Calu3 (cell line): ENCODE data around the gene RFWD3. TPM values are rescaled to one million over a fixed set of nuclear protein-coding genes. Genes with fewer than 3 reads are reported as not detected.

Source experiments
- BruUV-seq: library from RNA; stranded (reverse); fragments of 400-500 nt; replicated peaks from 2 replicates; lab custom pipeline; 2021; lab: Mats Ljungman, UMichigan
- CTCF ChIA-PET: fragments of 300-600 bp; sonication (Branson Sonifier 250); formaldehyde crosslinking; loops from one replicate; lab custom pipeline; 2022; ENCODE audit warnings: antibody characterized with exemption; lab: Charles Lee
- DNase-seq: peaks from one replicate; pipeline ENCODE4 v3.0.0; 2022
- H3K27ac Mint-ChIP-seq: one replicate; pipeline ENCODE4 v1.8.0; 2022; ENCODE audit warnings: mixed read lengths; ENCODE audit not compliant: unreplicated experiment
- H3K27me3 Mint-ChIP-seq: one replicate; pipeline ENCODE4 v1.8.0; 2022; ENCODE audit warnings: mixed read lengths; ENCODE audit not compliant: unreplicated experiment
- H3K36me3 Mint-ChIP-seq: one replicate; pipeline ENCODE4 v1.8.0; 2022; ENCODE audit warnings: mild to moderate bottlenecking, moderate library complexity, mixed read lengths; ENCODE audit not compliant: insufficient read depth, unreplicated experiment
- H3K4me1 Mint-ChIP-seq: one replicate; pipeline ENCODE4 v1.8.0; 2022; ENCODE audit warnings: mild to moderate bottlenecking, low read depth, mixed read lengths; ENCODE audit not compliant: unreplicated experiment
- H3K4me3 Mint-ChIP-seq: one replicate; pipeline ENCODE4 v1.8.0; 2022; ENCODE audit warnings: mild to moderate bottlenecking, low read depth, moderate library complexity, mixed read lengths; ENCODE audit not compliant: unreplicated experiment
- H3K9me3 Mint-ChIP-seq: one replicate; pipeline ENCODE4 v1.8.0; 2022; ENCODE audit warnings: low read depth, mixed read lengths; ENCODE audit not compliant: unreplicated experiment
- intact Hi-C: fragments of 100-400 bp; cut with micrococcal nuclease; formaldehyde crosslinking; loops from one replicate; pipeline ENCODE4 v1.10.0; 2022; ENCODE audit not compliant: unreplicated experiment
- total RNA-seq: library from RNA; stranded (reverse); gene quantifications from 2 replicates; pipeline ENCODE4 v1.2.3, GENCODE V29; 2022
- TF ChIP-seq, protein P1 (sequence below): fragments of 200-600 bp; IDR thresholded peaks from one replicate; pipeline ENCODE4 v1.8.0; 2022; ENCODE audit warnings: antibody characterized with exemption; ENCODE audit not compliant: unreplicated experiment

The RFWD3 gene
- total RNA-seq, 1 experiment from 2014 or later, result 109 TPM

DNA sequence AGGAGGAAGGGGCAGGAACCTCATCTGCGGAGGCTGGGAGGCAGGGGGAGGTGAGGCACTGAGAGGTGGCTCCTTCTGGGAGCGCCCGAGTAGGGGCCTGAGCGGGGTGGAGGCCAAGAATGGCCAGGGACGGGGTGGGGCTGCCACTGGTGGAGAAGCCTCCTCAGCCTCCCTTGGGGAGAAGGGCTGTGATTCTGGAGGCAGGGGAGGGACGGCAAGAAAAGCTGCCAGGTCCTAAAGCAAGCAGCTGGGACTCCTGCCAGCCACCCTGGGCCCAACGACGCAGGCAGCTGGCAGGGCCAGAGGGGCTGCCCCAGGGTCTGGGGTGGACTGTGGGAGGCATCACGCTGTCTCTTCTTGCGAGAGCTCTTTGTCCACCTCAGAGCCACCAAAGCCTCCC is 46.6 kb upstream of the RFWD3 start:
- TSS peak; percentile 77 for BruUV-seq
- intact Hi-C loops, result no loop called here
- no peaks in the 10 kb centered on the region for H3K9me3 Mint-ChIP-seq

DNA sequence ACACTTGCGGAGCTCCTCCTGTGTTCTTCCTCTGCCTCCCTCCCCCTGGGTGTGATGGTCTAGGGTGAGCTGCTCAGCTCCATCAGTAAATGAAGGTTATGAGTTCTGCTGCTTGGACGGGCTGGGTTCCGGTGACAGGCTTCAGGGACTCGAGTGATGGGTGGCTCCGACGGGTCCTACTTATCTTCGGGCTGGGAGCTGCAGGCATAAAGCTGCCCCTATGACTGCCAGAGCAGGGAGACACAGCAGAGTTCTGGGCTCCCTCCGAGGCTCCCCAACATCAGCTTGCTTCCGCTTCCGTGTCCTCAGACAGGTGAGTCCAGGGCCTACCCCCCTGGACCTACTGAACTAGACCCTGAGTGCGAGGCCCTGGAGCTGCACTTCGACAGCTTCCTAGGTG is 45.3 kb upstream of the RFWD3 start:
- TF ChIP-seq, protein P1, sequence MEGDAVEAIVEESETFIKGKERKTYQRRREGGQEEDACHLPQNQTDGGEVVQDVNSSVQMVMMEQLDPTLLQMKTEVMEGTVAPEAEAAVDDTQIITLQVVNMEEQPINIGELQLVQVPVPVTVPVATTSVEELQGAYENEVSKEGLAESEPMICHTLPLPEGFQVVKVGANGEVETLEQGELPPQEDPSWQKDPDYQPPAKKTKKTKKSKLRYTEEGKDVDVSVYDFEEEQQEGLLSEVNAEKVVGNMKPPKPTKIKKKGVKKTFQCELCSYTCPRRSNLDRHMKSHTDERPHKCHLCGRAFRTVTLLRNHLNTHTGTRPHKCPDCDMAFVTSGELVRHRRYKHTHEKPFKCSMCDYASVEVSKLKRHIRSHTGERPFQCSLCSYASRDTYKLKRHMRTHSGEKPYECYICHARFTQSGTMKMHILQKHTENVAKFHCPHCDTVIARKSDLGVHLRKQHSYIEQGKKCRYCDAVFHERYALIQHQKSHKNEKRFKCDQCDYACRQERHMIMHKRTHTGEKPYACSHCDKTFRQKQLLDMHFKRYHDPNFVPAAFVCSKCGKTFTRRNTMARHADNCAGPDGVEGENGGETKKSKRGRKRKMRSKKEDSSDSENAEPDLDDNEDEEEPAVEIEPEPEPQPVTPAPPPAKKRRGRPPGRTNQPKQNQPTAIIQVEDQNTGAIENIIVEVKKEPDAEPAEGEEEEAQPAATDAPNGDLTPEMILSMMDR, result no peak
- H3K4me1 Mint-ChIP-seq, result peaks cover 11% of the 10 kb centered on the region
- H3K36me3 Mint-ChIP-seq, result peaks cover 36% of the 10 kb centered on the region
- no peak for DNase-seq
- no peak overlapping the region for H3K4me3 Mint-ChIP-seq
- BruUV-seq, result no TSS peak
- intact Hi-C loops, result no loop called here
- no peaks in the 10 kb centered on the region for H3K9me3 Mint-ChIP-seq
- H3K27me3 Mint-ChIP-seq, result no peaks in the 10 kb centered on the region
- H3K27ac Mint-ChIP-seq, result no peak overlapping the region
- CTCF ChIA-PET, result interaction anchor here (0.6 to 2.1 kb wide), 4 partner anchors 32 to 151 kb away, joined by 5 to 9 read pairs (median 5); partner anchors contain the start of gene FA2H

More for the DNA sequence above, 46.6 kb upstream of the RFWD3 start:
- H3K4me3 Mint-ChIP-seq, result no peak overlapping the region
- DNase-seq, result no peak
- H3K27ac Mint-ChIP-seq, result no peak overlapping the region
- CTCF ChIA-PET, result interaction anchor here (0.5 to 2.1 kb wide), 2 partner anchors 101 to 149 kb away, joined by 7 to 9 read pairs; no protein-coding TSS in a partner anchor
- no peaks in the 10 kb centered on the region for H3K27me3 Mint-ChIP-seq
- H3K36me3 Mint-ChIP-seq, result peaks cover 50% of the 10 kb centered on the region
- TF ChIP-seq, protein P1, result no peak
- peaks cover 11% of the 10 kb centered on the region for H3K4me1 Mint-ChIP-seq

DNA sequence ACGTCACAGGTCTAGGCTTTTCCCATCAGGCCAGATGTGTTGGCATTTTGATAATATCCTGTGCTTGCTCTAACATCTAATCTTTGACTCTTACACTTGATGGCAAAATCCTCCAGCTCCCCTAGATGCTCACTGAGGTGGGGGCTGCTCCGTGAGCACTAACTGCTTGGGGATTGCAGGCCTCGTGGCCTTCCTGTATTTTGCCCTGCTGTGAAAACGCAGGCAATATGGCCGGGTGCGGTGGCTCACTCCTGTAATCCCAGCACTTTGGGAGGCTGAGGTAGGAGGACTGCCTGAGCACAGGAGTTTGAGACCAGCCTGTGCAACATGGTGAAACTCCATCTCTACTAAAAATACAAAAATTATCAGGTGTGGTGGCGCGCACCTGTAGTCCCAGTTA is 43.7 kb upstream of the RFWD3 start:
- H3K4me3 Mint-ChIP-seq, result no peak overlapping the region
- peaks cover 11% of the 10 kb centered on the region for H3K4me1 Mint-ChIP-seq
- intact Hi-C loops, result no loop called here
- DNase-seq, result no peak
- H3K27me3 Mint-ChIP-seq, result no peaks in the 10 kb centered on the region
- no peaks in the 10 kb centered on the region for H3K9me3 Mint-ChIP-seq
- no TSS peak for BruUV-seq
- CTCF ChIA-PET, result interaction anchor here (0.5 to 1.5 kb wide), 7 partner anchors 10 to 152 kb away, joined by 3 to 5 read pairs (median 4); partner anchors contain the start of genes MLKL and RFWD3
- H3K27ac Mint-ChIP-seq, result no peak overlapping the region
- TF ChIP-seq, protein P1, result no peak
- peaks cover 21% of the 10 kb centered on the region for H3K36me3 Mint-ChIP-seq

DNA sequence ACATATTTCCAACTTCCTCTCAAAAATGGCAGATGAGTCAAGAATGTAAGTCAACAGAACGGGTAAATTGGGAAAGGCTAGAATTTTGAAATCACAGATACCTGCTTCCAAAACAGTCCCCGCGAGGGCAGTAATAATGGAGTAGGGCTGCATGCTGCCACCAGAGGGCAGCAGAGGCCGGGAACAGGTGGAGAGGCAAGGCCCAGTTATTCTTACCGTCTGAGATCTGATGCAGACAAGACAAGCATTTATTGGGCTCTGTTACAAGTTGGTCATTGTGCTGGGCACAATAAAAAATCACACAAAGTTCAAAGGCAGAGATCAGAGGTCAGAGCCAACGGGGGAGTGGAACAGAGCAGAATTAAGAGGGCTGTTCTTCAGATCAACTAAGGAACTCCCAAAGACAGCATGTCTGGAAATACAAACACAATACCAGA is 42.8 kb upstream of the RFWD3 start:
- Mint-ChIP-seq H3K9me3 (no peaks in the 10 kb centered on the region), H3K4me1 (peaks cover 11% of the 10 kb centered on the region), H3K27ac (peak overlapping the region; percentile 24), H3K36me3 (peaks cover 16% of the 10 kb centered on the region), H3K4me3 (no peak overlapping the region), H3K27me3 (no peaks in the 10 kb centered on the region)
- no TSS peak for BruUV-seq
- intact Hi-C loops, result loop anchor here (1.0 to 2.0 kb wide), 3 partner anchors 65 to 153 kb away; partner anchors contain the start of gene FA2H
- peak; percentile 89 for DNase-seq
- CTCF ChIA-PET, result interaction anchor here (0.8 to 1.5 kb wide), 6 partner anchors 9 to 153 kb away, joined by 3 to 5 read pairs (median 4); partner anchors contain the start of gene MLKL
- TF ChIP-seq, protein P1, result peak; percentile 97
